ENCODE data around the gene TBC1D24. TPM values are rescaled to one million over a fixed set of nuclear protein-coding genes. Genes with fewer than 3 reads are reported as not detected.
"Not testable (repeated sequence)": the region's sequence is repeated elsewhere in the genome, so short reads cannot be mapped to it uniquely, and the experiment has no call there.

The TBC1D24 gene
- polyA plus RNA-seq, 1 experiment = 6.0 TPM

DNA sequence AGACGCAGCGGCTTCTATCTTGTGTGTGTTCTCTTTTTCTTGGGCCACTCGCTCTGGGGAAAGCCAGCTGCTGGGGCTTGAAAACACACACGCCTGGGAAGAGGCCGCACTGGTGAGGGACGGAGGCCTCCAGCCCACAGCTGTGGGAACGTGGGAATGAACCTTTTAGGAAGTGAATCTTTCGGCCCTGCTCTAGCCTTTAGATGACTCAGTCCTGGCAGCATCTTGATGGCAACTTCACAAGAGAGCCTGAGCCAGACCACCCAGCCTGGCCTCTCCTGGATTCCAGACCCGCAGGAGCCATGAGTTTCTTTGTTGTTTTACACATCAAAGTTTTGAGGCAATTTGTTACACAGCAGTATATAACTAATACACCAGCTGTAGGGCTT lies 60.7 kb downstream of the TBC1D24 start:
- CTCF ChIA-PET = no interaction called here
- POLR2A ChIA-PET = interaction anchor here (1.4 kb wide), 1 partner anchor 16 kb away, joined by 4 read pairs; the partner anchor contains the start of gene AMDHD2
- H3K27ac ChIP-seq (ENCODE audit: low read depth, low read length) = peak overlapping the region; percentile 71
- peaks cover 7% of the 10 kb centered on the region for H3K9me3 ChIP-seq (ENCODE audit: control insufficient read depth, insufficient read depth, low read length)
- DNase-seq (ENCODE audit: low read depth, low spot score) = peak; percentile 62
- TF ChIP-seq, protein P1, sequence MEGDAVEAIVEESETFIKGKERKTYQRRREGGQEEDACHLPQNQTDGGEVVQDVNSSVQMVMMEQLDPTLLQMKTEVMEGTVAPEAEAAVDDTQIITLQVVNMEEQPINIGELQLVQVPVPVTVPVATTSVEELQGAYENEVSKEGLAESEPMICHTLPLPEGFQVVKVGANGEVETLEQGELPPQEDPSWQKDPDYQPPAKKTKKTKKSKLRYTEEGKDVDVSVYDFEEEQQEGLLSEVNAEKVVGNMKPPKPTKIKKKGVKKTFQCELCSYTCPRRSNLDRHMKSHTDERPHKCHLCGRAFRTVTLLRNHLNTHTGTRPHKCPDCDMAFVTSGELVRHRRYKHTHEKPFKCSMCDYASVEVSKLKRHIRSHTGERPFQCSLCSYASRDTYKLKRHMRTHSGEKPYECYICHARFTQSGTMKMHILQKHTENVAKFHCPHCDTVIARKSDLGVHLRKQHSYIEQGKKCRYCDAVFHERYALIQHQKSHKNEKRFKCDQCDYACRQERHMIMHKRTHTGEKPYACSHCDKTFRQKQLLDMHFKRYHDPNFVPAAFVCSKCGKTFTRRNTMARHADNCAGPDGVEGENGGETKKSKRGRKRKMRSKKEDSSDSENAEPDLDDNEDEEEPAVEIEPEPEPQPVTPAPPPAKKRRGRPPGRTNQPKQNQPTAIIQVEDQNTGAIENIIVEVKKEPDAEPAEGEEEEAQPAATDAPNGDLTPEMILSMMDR (IDR thresholded peaks at IDR 0.05; ENCODE audit: low read depth, low read length) = no peak
- no peak overlapping the region for H3K4me3 ChIP-seq (ENCODE audit: low read depth, low read length)
- H3K27me3 ChIP-seq (ENCODE audit: control insufficient read depth, insufficient read depth, low read length) = no peaks in the 10 kb centered on the region

DNA sequence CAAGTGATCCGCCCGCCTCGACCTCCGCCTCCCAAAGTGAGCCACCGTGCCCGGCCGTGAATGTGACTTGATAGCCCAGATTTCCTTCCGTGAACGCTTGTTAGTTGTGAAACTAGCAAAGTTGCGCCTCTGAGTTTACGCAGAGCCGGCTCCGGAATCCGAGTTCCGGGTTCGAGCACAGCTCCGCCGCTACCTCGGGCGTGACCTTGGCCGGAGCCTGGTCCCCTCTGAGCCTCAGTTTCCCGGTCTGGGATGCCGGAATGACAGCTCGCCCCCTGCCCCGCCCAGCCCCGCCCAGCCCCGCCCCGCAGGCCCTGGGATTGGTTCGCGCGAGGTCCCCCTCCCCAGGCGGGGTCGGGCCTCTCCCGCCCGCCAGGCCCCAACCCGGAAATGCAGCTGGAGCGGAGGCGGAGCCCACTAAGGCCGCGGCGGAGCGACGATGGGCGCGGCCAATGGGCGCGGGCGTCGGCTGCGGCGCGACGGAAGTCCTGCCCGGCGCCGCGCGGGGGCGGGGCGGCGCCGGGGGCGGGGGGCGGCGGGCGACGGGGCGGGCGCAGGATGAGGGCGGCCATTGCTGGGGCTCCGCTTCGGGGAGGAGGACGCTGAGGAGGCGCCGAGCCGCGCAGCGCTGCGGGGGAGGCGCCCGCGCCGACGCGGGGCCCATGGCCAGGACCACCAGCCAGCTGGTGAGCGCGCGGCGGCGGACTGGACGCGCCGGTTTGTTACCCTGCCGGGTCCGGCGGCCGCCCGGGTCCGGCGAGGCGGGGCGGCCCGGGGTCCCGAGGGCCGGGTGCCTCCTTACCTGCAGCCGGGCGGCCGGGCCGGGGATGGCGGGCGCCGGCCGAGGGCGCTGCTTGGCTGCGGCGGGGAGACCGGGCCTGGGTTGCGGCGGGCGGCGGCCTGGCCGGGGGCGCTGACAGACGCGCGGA lies 62.8 kb downstream of the TBC1D24 start, which contains the start of gene PDPK1:
Gene PDPK1, plus strand, starts transcription at position 571 of the 929 bp plus-strand sequence. Its CDS starts 92 bp downstream, at position 663.
- TF ChIP-seq, protein P1 (IDR thresholded peaks at IDR 0.05; ENCODE audit: low read depth, low read length) = no peak

DNA sequence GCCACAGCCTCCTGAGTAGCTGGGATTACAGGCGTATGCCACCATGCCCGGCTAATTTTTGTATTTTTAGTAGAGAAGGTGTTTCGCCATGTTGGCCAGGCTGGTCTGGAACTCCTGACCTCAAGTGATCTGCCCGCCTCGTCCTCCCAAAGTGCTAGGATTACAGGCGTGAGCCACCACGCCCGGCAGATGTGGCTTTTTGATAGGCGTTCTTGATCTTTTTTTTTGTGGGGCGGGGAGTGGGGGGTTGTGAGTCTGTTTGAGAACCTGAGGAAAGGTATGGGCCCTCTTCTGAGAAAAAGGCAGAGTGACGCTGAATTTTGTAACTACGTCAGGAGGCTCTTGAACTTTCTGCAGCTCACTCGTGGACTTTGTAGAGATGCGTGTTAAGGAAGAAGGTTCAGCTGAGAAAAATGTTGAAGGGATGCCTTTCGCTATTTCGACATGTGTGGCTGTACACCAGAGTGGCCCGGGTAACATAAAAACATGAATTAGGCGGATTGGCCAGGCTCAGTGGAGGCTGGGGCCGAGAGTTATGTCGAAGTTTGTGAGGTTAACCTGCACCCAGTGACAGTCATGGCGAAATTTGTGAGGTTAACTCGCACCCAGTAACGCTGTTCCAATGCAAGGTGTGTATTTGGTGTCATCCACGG lies 64.4 kb downstream of the TBC1D24 start:
- POLR2A ChIA-PET; CTCF ChIA-PET; H3K27ac ChIP-seq (ENCODE audit: low read depth, low read length); H3K27me3 ChIP-seq (ENCODE audit: control insufficient read depth, insufficient read depth, low read length); DNase-seq (ENCODE audit: low read depth, low spot score); H3K9me3 ChIP-seq (ENCODE audit: control insufficient read depth, insufficient read depth, low read length): not testable (repeated sequence)
- H3K4me3 ChIP-seq (ENCODE audit: low read depth, low read length) = peak overlapping the region; percentile 60; the same call in 1 of the 2 replicates

More for the DNA sequence above, 62.8 kb downstream of the TBC1D24 start, which contains the start of gene PDPK1:
- Histone ChIP-seq H3K9me3 (ENCODE audit: control insufficient read depth, insufficient read depth, low read length) (peaks cover 7% of the 10 kb centered on the region; the same call in 1 of the 2 replicates), H3K27ac (ENCODE audit: low read depth, low read length) (no peak within 1 kb of the TSS), H3K27me3 (ENCODE audit: control insufficient read depth, insufficient read depth, low read length) (no peaks in the 10 kb centered on the region), H3K4me3 (ENCODE audit: low read depth, low read length) (peak within 1 kb of the TSS; percentile 75)
- peak; percentile 78 for DNase-seq (ENCODE audit: low read depth, low spot score)
- POLR2A ChIA-PET = interaction anchor here (0.6 to 0.7 kb wide), 3 partner anchors 8 to 31 kb away, joined by 3 to 4 read pairs (median 3); partner anchors contain the start of gene ATP6V0C
- CTCF ChIA-PET = no interaction called here

DNA sequence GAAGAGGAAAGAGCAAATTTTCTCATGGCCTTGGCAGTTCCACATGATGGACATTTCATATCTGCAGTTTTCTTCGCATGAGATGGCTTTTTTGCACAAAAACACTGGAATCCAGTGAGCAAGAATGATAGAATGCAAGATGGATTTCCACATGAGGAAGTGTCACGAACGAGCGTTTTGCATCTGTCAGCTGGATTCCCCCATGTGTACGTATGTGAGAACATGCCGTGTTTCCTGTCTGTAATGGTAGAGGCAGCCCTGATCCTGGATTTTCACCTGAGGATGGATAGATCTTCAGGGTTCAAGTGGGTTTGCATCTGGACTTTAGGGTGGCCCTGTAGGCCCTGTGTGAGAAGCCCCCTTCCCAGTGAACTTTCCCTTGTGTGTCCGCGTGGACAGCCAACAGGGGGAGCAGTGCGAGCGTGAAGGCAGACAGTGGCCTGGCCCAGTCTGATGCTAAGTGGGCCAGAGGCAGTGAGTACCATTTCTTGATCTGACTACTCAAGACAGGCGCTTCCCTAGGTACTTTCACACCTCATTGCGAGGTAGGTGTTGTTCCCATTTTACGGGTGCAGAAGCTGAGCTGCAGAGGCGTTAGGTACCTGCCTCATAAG lies 65.0 kb downstream of the TBC1D24 start:
- H3K9me3 ChIP-seq (ENCODE audit: control insufficient read depth, insufficient read depth, low read length); CTCF ChIA-PET; DNase-seq (ENCODE audit: low read depth, low spot score); H3K27ac ChIP-seq (ENCODE audit: low read depth, low read length); POLR2A ChIA-PET; H3K4me3 ChIP-seq (ENCODE audit: low read depth, low read length); H3K27me3 ChIP-seq (ENCODE audit: control insufficient read depth, insufficient read depth, low read length): not testable (repeated sequence)
- TF ChIP-seq, protein P1 (IDR thresholded peaks at IDR 0.05; ENCODE audit: low read depth, low read length) = peak; percentile 45

DNA sequence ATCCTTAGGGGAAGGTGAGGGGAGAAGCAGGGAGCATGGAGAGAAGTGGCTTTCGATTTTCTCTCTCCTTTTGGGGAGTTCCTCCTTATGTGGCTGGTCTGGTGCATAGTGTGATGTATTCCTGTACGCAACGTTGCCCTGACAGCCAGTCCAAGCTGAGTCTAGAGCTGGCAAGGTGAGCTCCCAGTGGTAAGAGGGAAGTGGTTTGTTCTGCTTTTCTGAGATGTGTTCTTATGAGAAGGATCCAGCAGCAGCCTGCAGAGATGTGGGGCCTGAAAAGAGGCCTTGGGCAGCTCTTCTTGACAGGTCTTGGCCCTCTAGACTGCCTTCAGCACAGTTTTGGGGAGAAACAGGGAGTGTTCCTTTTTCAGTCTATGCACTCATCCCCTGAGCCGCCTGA lies 66.0 kb downstream of the TBC1D24 start:
- H3K4me3 ChIP-seq (ENCODE audit: low read depth, low read length); DNase-seq (ENCODE audit: low read depth, low spot score); CTCF ChIA-PET; H3K9me3 ChIP-seq (ENCODE audit: control insufficient read depth, insufficient read depth, low read length); POLR2A ChIA-PET; H3K27me3 ChIP-seq (ENCODE audit: control insufficient read depth, insufficient read depth, low read length); H3K27ac ChIP-seq (ENCODE audit: low read depth, low read length): not testable (repeated sequence)

DNA sequence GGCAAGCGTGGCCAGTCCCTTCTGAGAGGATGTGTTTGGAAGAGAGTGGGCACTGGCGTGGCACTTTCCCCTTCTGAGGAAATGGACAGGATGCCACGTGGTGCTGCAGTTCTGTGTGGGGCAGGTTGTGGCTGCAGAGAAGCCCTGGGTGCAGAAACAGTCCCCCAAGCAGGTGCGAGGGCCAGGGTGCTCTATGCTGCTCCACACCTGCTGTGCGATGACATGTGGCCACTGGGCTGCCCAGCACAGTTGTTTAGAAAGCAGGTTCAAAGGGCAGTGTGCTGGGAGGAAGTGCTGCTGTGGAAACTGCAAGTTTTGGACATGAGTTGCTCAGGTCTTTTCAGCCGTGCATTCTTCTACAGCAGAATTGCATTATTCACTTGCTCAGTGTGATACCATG lies 66.5 kb downstream of the TBC1D24 start:
- H3K27me3 ChIP-seq (ENCODE audit: control insufficient read depth, insufficient read depth, low read length); CTCF ChIA-PET: not testable (repeated sequence)

DNA sequence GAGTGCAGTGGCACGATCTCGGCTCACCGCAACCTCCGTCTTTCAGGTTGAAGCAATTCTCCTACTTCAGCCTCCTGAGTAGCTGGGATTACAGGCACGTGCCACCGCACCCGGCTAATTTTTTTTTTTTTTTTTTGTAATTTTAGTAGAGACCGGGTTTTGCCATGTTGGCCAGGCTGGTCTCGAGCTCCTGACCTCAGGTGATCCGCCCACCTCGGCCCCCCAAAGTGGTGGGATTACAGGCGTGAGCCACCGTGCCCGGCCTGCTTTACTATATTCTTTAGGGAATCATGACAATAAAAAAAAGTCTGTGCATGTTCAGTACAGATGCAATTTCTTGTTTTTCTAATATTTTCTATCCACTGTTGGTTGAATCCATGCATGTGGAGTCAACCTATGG lies 68.8 kb downstream of the TBC1D24 start:
- DNase-seq (ENCODE audit: low read depth, low spot score); H3K27ac ChIP-seq (ENCODE audit: low read depth, low read length); H3K9me3 ChIP-seq (ENCODE audit: control insufficient read depth, insufficient read depth, low read length); H3K27me3 ChIP-seq (ENCODE audit: control insufficient read depth, insufficient read depth, low read length); H3K4me3 ChIP-seq (ENCODE audit: low read depth, low read length); CTCF ChIA-PET: not testable (repeated sequence)
- POLR2A ChIA-PET = interaction anchor here (0.6 to 0.7 kb wide), 2 partner anchors 42 to 59 kb away, joined by 3 to 4 read pairs; no protein-coding TSS in a partner anchor

More for the DNA sequence above, 66.5 kb downstream of the TBC1D24 start:
- H3K9me3 ChIP-seq (ENCODE audit: control insufficient read depth, insufficient read depth, low read length); POLR2A ChIA-PET; DNase-seq (ENCODE audit: low read depth, low spot score); H3K4me3 ChIP-seq (ENCODE audit: low read depth, low read length); H3K27ac ChIP-seq (ENCODE audit: low read depth, low read length): not testable (repeated sequence)

DNA sequence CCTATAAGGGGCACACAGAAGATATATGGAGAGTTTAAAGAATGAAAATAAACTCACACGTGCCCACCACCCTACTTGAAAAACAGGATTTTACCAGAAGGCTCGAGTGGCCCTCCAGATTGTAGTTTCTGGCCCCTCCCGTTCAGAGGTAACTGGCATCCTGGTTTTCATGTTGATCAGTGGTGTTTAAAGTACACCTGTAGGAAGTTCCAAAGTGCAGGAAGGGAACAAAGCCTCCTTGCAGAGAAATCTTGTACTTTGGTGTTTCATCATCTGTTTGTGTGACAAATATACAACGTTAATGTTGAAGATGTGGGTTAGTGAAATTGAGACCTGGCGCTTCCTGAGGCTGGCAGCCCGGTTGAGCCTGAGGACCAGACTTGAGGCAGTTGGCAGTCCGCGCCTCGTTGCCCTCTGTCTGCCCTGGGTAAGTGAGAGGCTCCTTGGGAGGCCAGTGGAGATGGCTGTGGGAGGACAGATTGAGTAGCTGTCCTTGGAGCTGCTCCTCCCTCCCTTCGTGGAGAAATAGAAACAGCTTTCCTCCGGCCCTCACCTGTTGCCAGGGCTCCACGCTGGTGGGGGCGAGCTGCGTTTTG lies 75.5 kb downstream of the TBC1D24 start:
- H3K27me3 ChIP-seq (ENCODE audit: control insufficient read depth, insufficient read depth, low read length); CTCF ChIA-PET; H3K4me3 ChIP-seq (ENCODE audit: low read depth, low read length); H3K9me3 ChIP-seq (ENCODE audit: control insufficient read depth, insufficient read depth, low read length); POLR2A ChIA-PET; H3K27ac ChIP-seq (ENCODE audit: low read depth, low read length); DNase-seq (ENCODE audit: low read depth, low spot score): not testable (repeated sequence)

All from AG04450 (cell line).